ENCODE results near the gene NRROS. TPM values are rescaled to one million over a fixed set of nuclear protein-coding genes. Genes with fewer than 3 reads are reported as not detected.
"Not testable (repeated sequence)": the region's sequence is repeated elsewhere in the genome, so short reads cannot be mapped to it uniquely, and the experiment has no call there.

Gene NRROS
- total and polyA plus RNA-seq, 8 donors, result 4.8 to 21.8 (median 7.6) TPM

DNA sequence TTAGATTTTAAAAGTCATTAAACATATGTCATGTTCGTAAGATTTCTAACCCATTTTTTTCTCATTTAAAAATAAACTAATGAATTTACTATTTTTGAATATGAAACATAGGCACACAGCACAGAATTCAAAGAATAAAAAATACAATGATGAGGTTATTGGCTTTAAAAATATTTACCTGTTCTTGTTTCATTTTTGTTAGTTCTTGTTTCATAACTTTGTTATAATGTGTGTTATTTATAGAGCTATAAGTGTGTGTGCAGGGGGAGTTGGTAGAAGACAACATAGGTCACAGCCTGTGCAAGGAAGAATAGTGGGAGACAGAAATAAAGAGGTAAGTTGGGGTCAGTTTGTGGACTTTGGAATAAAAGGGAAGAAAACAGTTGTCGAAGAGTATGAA lies 30.8 kb upstream of the NRROS start:
- Histone ChIP-seq H3K27me3 (peaks cover 0 to 11% of the 10 kb centered on the region in 2 donors), H3K36me3 (no peaks in the 10 kb centered on the region), H3K4me1 (peaks cover 0 to 26% of the 10 kb centered on the region in 2 donors), H3K4me3 (no peak overlapping the region), H3K27ac (no peak overlapping the region), H3K9me3 (no peaks in the 10 kb centered on the region)
- TF ChIP-seq, protein P1, sequence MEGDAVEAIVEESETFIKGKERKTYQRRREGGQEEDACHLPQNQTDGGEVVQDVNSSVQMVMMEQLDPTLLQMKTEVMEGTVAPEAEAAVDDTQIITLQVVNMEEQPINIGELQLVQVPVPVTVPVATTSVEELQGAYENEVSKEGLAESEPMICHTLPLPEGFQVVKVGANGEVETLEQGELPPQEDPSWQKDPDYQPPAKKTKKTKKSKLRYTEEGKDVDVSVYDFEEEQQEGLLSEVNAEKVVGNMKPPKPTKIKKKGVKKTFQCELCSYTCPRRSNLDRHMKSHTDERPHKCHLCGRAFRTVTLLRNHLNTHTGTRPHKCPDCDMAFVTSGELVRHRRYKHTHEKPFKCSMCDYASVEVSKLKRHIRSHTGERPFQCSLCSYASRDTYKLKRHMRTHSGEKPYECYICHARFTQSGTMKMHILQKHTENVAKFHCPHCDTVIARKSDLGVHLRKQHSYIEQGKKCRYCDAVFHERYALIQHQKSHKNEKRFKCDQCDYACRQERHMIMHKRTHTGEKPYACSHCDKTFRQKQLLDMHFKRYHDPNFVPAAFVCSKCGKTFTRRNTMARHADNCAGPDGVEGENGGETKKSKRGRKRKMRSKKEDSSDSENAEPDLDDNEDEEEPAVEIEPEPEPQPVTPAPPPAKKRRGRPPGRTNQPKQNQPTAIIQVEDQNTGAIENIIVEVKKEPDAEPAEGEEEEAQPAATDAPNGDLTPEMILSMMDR (IDR thresholded peaks at IDR 0.05), result no peak
- ATAC-seq (no peak), DNase-seq (no peak)
- intact Hi-C loops (cut with DNase I), result loop anchor here in 1 of 2 donors (10.0 kb wide), 1 partner anchor 76 kb away; no protein-coding TSS in a partner anchor

DNA sequence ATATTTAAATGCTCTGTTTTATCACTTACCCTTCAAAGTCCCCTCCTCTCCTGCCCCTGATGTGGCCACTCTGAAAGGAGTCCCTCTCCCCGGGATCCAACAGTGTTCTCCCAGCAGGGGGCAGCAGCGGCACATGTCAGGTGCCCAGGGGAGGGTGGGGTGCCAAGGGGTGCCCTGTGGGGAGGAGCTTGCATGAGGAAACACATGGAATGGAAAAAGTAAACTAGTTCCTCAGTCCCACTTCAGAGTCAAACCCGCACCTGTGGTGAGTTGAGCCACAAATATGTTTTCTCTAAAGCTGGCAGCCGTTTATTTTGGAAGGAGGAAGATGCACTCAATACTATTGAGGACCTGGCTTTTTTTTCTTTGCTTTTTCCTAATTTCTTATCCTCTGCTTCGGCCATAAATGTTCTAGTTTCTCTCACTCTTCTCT lies 30.1 kb upstream of the NRROS start:
- Histone ChIP-seq H3K9me3 (no peaks in the 10 kb centered on the region), H3K4me3 (no peak overlapping the region), H3K36me3 (no peaks in the 10 kb centered on the region), H3K27ac (peak overlapping the region in 1 of 2 donors; percentile 50), H3K27me3 (peaks cover 0 to 6% of the 10 kb centered on the region in 2 donors), H3K4me1 (peaks cover 0 to 26% of the 10 kb centered on the region in 2 donors)
- ATAC-seq, result peak; percentile 100
- intact Hi-C loops (cut with DNase I), result loop anchor here in 1 of 2 donors (10.0 kb wide), 1 partner anchor 75 kb away; no protein-coding TSS in a partner anchor
- peak; percentile 43 to 98 (median 86) for DNase-seq
- TF ChIP-seq, protein P1 (IDR thresholded peaks at IDR 0.05), result peak; percentile 76 to 91

DNA sequence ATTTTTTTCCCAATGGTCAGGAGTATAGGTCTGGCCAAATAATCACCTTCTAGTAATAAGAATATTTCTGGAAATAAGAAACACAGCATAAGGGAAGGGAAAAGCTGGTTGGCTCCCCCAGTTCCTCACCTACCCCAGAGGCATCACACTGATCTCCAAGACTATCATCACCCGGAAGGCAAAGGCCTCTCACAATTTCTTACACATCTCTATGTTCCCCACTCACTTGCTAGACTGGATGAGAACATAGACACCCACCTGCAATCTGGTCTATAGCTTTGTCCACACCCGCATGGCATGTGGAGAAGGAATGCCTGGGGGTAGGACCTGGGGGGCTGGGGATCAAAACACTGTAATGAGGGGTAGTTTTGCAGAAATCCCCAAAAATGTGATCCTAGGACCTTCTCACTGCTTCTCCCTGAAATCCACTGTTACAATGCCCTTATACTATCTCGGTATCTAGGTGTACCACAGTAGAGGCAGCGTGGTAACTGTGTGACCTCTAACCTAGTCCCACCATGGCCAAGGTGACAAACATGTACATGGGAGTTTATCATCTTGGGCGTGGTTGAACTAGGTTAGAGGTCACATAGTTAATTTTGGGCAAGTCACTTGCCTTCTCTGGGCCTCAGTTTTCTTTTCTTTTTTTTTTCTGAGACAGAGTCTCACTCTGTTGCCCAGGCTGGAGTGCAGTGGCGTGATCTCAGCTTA lies 29.5 kb upstream of the NRROS start:
- peaks cover 0 to 26% of the 10 kb centered on the region in 2 donors for H3K4me1 ChIP-seq
- peaks cover 0 to under 1% of the 10 kb centered on the region in 2 donors for H3K27me3 ChIP-seq
- H3K27ac ChIP-seq, result peak overlapping the region in 1 of 2 donors; percentile 50
- H3K4me3 ChIP-seq, result no peak overlapping the region
- ATAC-seq (peak; percentile 9), DNase-seq (no peak)
- intact Hi-C loops (cut with DNase I), result loop anchor here (5.0 to 10.0 kb wide), 2 partner anchors 75 to 77 kb away; no protein-coding TSS in a partner anchor
- no peaks in the 10 kb centered on the region for H3K9me3 ChIP-seq
- TF ChIP-seq, protein P1 (IDR thresholded peaks at IDR 0.05), result no peak
- no peaks in the 10 kb centered on the region for H3K36me3 ChIP-seq

DNA sequence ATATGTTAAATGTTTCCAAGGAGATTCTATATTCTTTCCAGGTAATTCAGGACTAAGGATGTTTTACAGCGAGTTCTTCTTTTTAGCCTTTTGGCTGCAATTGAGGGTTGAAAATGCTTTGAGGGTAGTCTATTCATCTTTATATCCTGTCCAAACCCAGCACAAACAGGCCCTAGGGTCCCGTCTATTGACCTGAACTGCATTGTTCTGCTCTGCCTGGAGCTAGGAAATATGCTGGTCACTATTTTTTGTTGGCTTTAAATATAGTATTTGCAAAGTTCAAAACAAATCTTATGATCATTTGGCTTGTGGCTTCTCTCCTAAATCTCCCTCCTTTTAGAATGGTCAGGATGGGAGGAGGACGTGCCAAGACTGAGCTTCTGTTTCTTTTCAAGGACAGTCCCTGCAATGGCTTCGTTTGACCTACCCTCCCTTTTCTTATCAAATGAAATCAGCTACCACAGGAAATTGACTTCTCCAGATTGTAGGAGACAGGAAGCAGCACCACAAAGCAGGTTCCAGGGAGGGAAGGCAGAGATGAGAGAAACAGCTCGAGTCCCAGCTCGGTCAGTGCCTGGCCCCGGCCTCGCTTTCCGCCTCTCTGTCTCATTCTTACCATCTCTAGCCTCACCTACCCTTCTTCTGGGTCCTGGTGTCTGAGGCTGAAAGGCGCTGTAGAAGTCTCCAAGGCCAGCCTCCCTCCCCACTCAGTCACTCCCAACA lies 27.6 kb upstream of the NRROS start:
- peaks cover 0 to 26% of the 10 kb centered on the region in 2 donors for H3K4me1 ChIP-seq
- H3K4me3 ChIP-seq, result no peak overlapping the region
- H3K36me3 ChIP-seq, result no peaks in the 10 kb centered on the region
- ATAC-seq (no peak), DNase-seq (no peak)
- TF ChIP-seq, protein P1 (IDR thresholded peaks at IDR 0.05), result no peak
- intact Hi-C loops (cut with DNase I), result loop anchor here in 1 of 2 donors (5.0 kb wide), 1 partner anchor 75 kb away; no protein-coding TSS in a partner anchor
- H3K9me3 ChIP-seq, result no peaks in the 10 kb centered on the region
- peak overlapping the region; percentile 51 to 76 for H3K27ac ChIP-seq
- no peaks in the 10 kb centered on the region for H3K27me3 ChIP-seq

GRCh38 chr3:196615234-196615633 lies 24.3 kb upstream of the NRROS start:
- ATAC-seq; H3K36me3 ChIP-seq; intact Hi-C loops (cut with DNase I); H3K4me3 ChIP-seq; H3K9me3 ChIP-seq; H3K27me3 ChIP-seq; H3K27ac ChIP-seq; DNase-seq: not testable (repeated sequence)
- H3K4me1 ChIP-seq, result peaks cover 0 to 35% of the 10 kb centered on the region in 2 donors

Measured in left lung (tissue), 10 donors.